Right cardiac atrium (tissue), 5 donors: Measurements from ENCODE around the gene TPRX1. TPM values are rescaled to one million over a fixed set of nuclear protein-coding genes. Genes with fewer than 3 reads are reported as not detected.
"Not testable (repeated sequence)": the region's sequence is repeated elsewhere in the genome, so short reads cannot be mapped to it uniquely, and the experiment has no call there.

ENCODE experiments used
- ATAC-seq, 2 donors: fragments of 200-7000 bp; cut with Tn5 transposase; one replicate each; pipeline versions ENCODE4 v1.8.0 to v1.9.1; 2020; ENCODE audit warnings: moderate library complexity in 2 of 2, mild to moderate bottlenecking in 1 of 2
- DNase-seq, 3 donors: peaks; one replicate each; pipeline ENCODE4 v3.0.0-alpha.2; 2020
- H3K27ac ChIP-seq: one replicate; pipeline ENCODE4 v1.5.1; 2013; ENCODE audit warnings: mild to moderate bottlenecking, low read length, control low read depth, moderate library complexity
- H3K27me3 ChIP-seq: one replicate; pipeline ENCODE4 v1.6.1; 2013; ENCODE audit not compliant: control insufficient read depth, insufficient read depth
- H3K4me1 ChIP-seq: one replicate; pipeline ENCODE4 v1.6.1; 2013; ENCODE audit warnings: low read length; ENCODE audit not compliant: control insufficient read depth, insufficient read depth
- H3K4me3 ChIP-seq: one replicate; pipeline ENCODE4 v1.5.1; 2013; ENCODE audit warnings: low read length, control low read depth
- H3K9me3 ChIP-seq: one replicate; pipeline ENCODE4 v1.6.1; 2013; ENCODE audit warnings: low read length; ENCODE audit not compliant: control insufficient read depth
- WGBS: extraction: QIAGEN DNeasy Blood & Tissue Kit; methylation state at CpG from one replicate; pipeline ENCODE4 v1.1.7; 2013; 5-methylcytosine and 5-hydroxymethylcytosine counted together
- intact Hi-C, 4 donors: fragments of 100-400 bp; cut with DNase I; formaldehyde crosslinking; loops; one replicate each; pipeline versions ENCODE4 v1.11.0 to v1.14.0; 2022 to 2023
- polyA plus RNA-seq: library from polyadenylated mRNA; stranded (reverse); fragments of 200-250 nt; gene quantifications from one replicate; pipeline ENCODE4 v1.2.3, GENCODE V29; 2013
- total RNA-seq, 4 donors: library from RNA; stranded (reverse); fragmentation: NEBNext Ultra II Directional; extraction: Animal tissue kit (Norgen Biotek cat#: 25700); gene quantifications; one replicate each; pipeline ENCODE4 v1.2.1, GENCODE V29; 2021
- donor health status: healthy with polysubstance abuse.
- donor health status: DM: no; HTN: yes; CAD: no.
- donor health status: DM: no; HTN: no; CAD: no.
- donor health status: DM: no; HTN: yes; CAD: no; lungs with severe emphysema.
- donor health status: DM: yes; HTN: yes; CAD: no.

Gene TPRX1
- total and polyA plus RNA-seq, 5 donors, result not detected

GRCh38 chr19:47821460-47822020 is 17.2 kb upstream of the TPRX1 start, which contains the start of gene CRX:
CRX (plus strand) TSS chr19:47821937; CDS start chr19:47834444, 12,507 bp downstream.
- no peaks in the 10 kb centered on the region for H3K4me1 ChIP-seq
- ATAC-seq, result no peak
- H3K27me3 ChIP-seq, result no peaks in the 10 kb centered on the region
- intact Hi-C loops, result no loop called here
- WGBS, result 35% methylated on average over 15 of the region's 15 CpGs
- DNase-seq, result no peak
- H3K9me3 ChIP-seq, result no peaks in the 10 kb centered on the region
- H3K27ac ChIP-seq, result no peak within 1 kb of the TSS
- H3K4me3 ChIP-seq, result no peak within 1 kb of the TSS

GRCh38 chr19:47820410-47820809 is 16.1 kb upstream of the TPRX1 start:
- Histone ChIP-seq H3K9me3 (no peaks in the 10 kb centered on the region), H3K4me1 (no peaks in the 10 kb centered on the region), H3K4me3 (no peak overlapping the region), H3K27me3 (no peaks in the 10 kb centered on the region), H3K27ac (no peak overlapping the region)
- ATAC-seq (no peak), DNase-seq (no peak)
- WGBS, result 60% methylated on average over 2 of the region's 2 CpGs
- intact Hi-C loops, result no loop called here

- Histone ChIP-seq H3K4me1 (no peaks in the 10 kb centered on the region), H3K27ac (no peak overlapping the region), H3K9me3 (no peaks in the 10 kb centered on the region), H3K27me3 (no peaks in the 10 kb centered on the region), H3K4me3 (no peak overlapping the region)
- 9% methylated on average over 10 of the region's 10 CpGs for WGBS
- intact Hi-C loops, result no loop called here
- no peak for ATAC-seq
- DNase-seq, result no peak
Observed at GRCh38 chr19:47819858-47820257, 15.5 kb upstream of the TPRX1 start.

- H3K9me3 ChIP-seq, ATAC-seq, intact Hi-C loops, H3K27me3 ChIP-seq, H3K4me3 ChIP-seq, H3K27ac ChIP-seq, DNase-seq, H3K4me1 ChIP-seq: not testable (repeated sequence)
- WGBS, result 92% methylated on average over 1 of the region's 1 CpG
Observed at GRCh38 chr19:47818221-47818620, 13.9 kb upstream of the TPRX1 start.

GRCh38 chr19:47816270-47816669 is 11.9 kb upstream of the TPRX1 start:
- ATAC-seq, H3K4me1 ChIP-seq, H3K27ac ChIP-seq, H3K9me3 ChIP-seq, intact Hi-C loops, H3K4me3 ChIP-seq, DNase-seq, H3K27me3 ChIP-seq: not testable (repeated sequence)
- 95% methylated on average over 8 of the region's 8 CpGs for WGBS

- 55% methylated on average over 7 of the region's 7 CpGs for WGBS
- intact Hi-C loops, result no loop called here
- Histone ChIP-seq H3K4me1 (no peaks in the 10 kb centered on the region), H3K9me3 (no peaks in the 10 kb centered on the region), H3K4me3 (no peak overlapping the region), H3K27me3 (no peaks in the 10 kb centered on the region), H3K27ac (no peak overlapping the region)
- ATAC-seq, result no peak
- DNase-seq, result no peak
Observed at GRCh38 chr19:47813995-47814328, 9.6 kb upstream of the TPRX1 start.

GRCh38 chr19:47813304-47813994 is 9.1 kb upstream of the TPRX1 start:
- WGBS, result 38% methylated on average over 17 of the region's 17 CpGs
- peak; percentile 78 to 91 (median 89) for DNase-seq
- no peak overlapping the region for H3K4me3 ChIP-seq
- no peaks in the 10 kb centered on the region for H3K27me3 ChIP-seq
- H3K4me1 ChIP-seq, result no peaks in the 10 kb centered on the region
- H3K27ac ChIP-seq, result no peak overlapping the region
- intact Hi-C loops, result no loop called here
- H3K9me3 ChIP-seq, result no peaks in the 10 kb centered on the region
- peak; percentile 57 to 84 for ATAC-seq

GRCh38 chr19:47806435-47806834 is 2.1 kb upstream of the TPRX1 start:
- Histone ChIP-seq H3K4me1 (no peaks in the 10 kb centered on the region), H3K9me3 (no peaks in the 10 kb centered on the region), H3K27ac (no peak overlapping the region), H3K27me3 (no peaks in the 10 kb centered on the region), H3K4me3 (no peak overlapping the region)
- ATAC-seq (no peak), DNase-seq (no peak)
- intact Hi-C loops, result no loop called here
- WGBS, result 83% methylated on average over 6 of the region's 6 CpGs

- 83% methylated on average over 10 of the region's 10 CpGs for WGBS
- no peak for DNase-seq
- ATAC-seq, result no peak
Observed at GRCh38 chr19:47805313-47805712, 962 bp upstream of the TPRX1 start.

GRCh38 chr19:47803671-47804070 is 680 bp downstream of the TPRX1 start:
- H3K4me1 ChIP-seq, H3K9me3 ChIP-seq, H3K27ac ChIP-seq, DNase-seq, H3K4me3 ChIP-seq, H3K27me3 ChIP-seq, intact Hi-C loops, ATAC-seq: not testable (repeated sequence)
- 87% methylated on average over 11 of the region's 12 CpGs for WGBS

More at GRCh38 chr19:47805313-47805712, 962 bp upstream of the TPRX1 start:
- Histone ChIP-seq H3K9me3 (no peaks in the 10 kb centered on the region), H3K4me1 (no peaks in the 10 kb centered on the region), H3K27me3 (no peaks in the 10 kb centered on the region), H3K27ac (no peak overlapping the region), H3K4me3 (no peak overlapping the region)
- intact Hi-C loops, result no loop called here

GRCh38 chr19:47803148-47803547 is 1.2 kb downstream of the TPRX1 start:
- H3K27me3 ChIP-seq, DNase-seq, H3K4me1 ChIP-seq, H3K4me3 ChIP-seq, H3K27ac ChIP-seq, intact Hi-C loops, H3K9me3 ChIP-seq: not testable (repeated sequence)
- ATAC-seq, result peak in 1 of 2 donors; percentile 23
- WGBS, result 78% methylated on average over 20 of the region's 21 CpGs
